Esophagus muscularis mucosa (tissue), 4 donors: ENCODE measurements around the gene MKS1.

ENCODE experiments used
- CTCF ChIP-seq, 3 experiments: fragments of 200-600 bp in 2 of 3; fragments of 450-650 bp in 1 of 3; sonication (generic) in 2 of 3; IDR thresholded peaks; one replicate each; pipeline ENCODE4 v1.5.1; 2017 to 2019; ENCODE audit warnings: antibody characterized with exemption in 3 of 3, mild to moderate bottlenecking in 2 of 3, moderate library complexity in 1 of 3
- EP300 ChIP-seq: sonication (generic); formaldehyde crosslinking; IDR thresholded peaks from one replicate; pipeline ENCODE4 v1.6.1; 2017; ENCODE audit warnings: antibody characterized with exemption
- POLR2A ChIP-seq: fragments of 450-650 bp; IDR thresholded peaks from one replicate; pipeline ENCODE4 v1.6.1; 2017; ENCODE audit warnings: antibody characterized with exemption, moderate library complexity, mild to moderate bottlenecking, low read depth
- POLR2AphosphoS5 ChIP-seq, 2 donors: sonication (generic); formaldehyde crosslinking; IDR thresholded peaks; one replicate each; pipeline ENCODE4 v1.6.1; 2017; ENCODE audit warnings: antibody characterized with exemption in 2 of 2

- no peak for TF ChIP-seq POLR2A
- TF ChIP-seq CTCF (IDR thresholded peaks at IDR 0.05), result no peak
- no peak for TF ChIP-seq EP300
- TF ChIP-seq POLR2AphosphoS5 (IDR thresholded peaks at IDR 0.05), result no peak
Measured at GRCh38 chr17:58166682-58167081, 52.4 kb downstream of the MKS1 start, which contains the start of gene OR4D2.
